Neural cell (in vitro differentiated cells): ENCODE data around the gene NMUR1.
"Not testable (repeated sequence)": the region's sequence is repeated elsewhere in the genome, so short reads cannot be mapped to it uniquely, and the experiment has no call there.

Experiments
- EZH2 ChIP-seq: fragments of 200-600, 300-800 bp; shearing (Covaris generic), sonication (generic); IDR thresholded peaks from 2 replicates; pipeline ENCODE4 v1.6.1; 2014; ENCODE audit warnings: antibody characterized with exemption, low read length, borderline replicate concordance, mild to moderate bottlenecking; ENCODE audit not compliant: insufficient read depth, poor library complexity, severe bottlenecking
- TF ChIP-seq, protein P1 (sequence below): fragments of 450-650 bp; IDR thresholded peaks from 2 replicates; pipeline ENCODE4 v1.5.1; 2014; ENCODE audit warnings: antibody characterized with exemption, mild to moderate bottlenecking, moderate library complexity; ENCODE audit not compliant: poor library complexity, severe bottlenecking

DNA sequence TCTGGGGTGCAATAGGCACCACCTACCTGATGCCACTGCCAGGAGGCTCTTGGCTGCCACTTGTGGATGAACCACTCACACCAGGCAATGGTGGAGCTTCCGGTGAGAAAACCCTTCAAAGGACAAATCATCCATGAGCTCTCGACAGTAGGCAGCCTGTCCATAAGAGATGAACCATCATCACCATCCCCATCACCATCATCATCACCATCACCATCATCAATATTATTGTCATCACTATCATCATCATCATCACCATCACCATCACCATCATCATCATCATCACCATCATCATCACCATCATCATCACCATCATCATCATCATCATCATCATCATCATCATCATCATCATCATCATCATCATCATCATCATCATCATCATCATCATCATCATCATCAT is 48.4 kb upstream of the NMUR1 start:
- TF ChIP-seq, protein P1, sequence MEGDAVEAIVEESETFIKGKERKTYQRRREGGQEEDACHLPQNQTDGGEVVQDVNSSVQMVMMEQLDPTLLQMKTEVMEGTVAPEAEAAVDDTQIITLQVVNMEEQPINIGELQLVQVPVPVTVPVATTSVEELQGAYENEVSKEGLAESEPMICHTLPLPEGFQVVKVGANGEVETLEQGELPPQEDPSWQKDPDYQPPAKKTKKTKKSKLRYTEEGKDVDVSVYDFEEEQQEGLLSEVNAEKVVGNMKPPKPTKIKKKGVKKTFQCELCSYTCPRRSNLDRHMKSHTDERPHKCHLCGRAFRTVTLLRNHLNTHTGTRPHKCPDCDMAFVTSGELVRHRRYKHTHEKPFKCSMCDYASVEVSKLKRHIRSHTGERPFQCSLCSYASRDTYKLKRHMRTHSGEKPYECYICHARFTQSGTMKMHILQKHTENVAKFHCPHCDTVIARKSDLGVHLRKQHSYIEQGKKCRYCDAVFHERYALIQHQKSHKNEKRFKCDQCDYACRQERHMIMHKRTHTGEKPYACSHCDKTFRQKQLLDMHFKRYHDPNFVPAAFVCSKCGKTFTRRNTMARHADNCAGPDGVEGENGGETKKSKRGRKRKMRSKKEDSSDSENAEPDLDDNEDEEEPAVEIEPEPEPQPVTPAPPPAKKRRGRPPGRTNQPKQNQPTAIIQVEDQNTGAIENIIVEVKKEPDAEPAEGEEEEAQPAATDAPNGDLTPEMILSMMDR = not testable (repeated sequence)
- TF ChIP-seq EZH2 = not testable (repeated sequence)
